Upper lobe of left lung (tissue), 4 donors: ENCODE data around the gene ALOX12.

Experiments
- POLR2AphosphoS5 ChIP-seq, 2 donors: sonication (generic); formaldehyde crosslinking; IDR thresholded peaks; one replicate each; pipeline ENCODE4 v1.5.1; 2017; ENCODE audit warnings: antibody characterized with exemption in 2 of 2
- TF ChIP-seq, protein P1 (sequence below), 6 experiments: fragments of 450-650 bp in 4 of 6; fragments of 200-600 bp in 2 of 6; sonication (generic) in 2 of 6; IDR thresholded peaks; one replicate each; pipeline ENCODE4 v1.5.1; 2016 to 2019; ENCODE audit warnings: antibody characterized with exemption in 6 of 6

DNA sequence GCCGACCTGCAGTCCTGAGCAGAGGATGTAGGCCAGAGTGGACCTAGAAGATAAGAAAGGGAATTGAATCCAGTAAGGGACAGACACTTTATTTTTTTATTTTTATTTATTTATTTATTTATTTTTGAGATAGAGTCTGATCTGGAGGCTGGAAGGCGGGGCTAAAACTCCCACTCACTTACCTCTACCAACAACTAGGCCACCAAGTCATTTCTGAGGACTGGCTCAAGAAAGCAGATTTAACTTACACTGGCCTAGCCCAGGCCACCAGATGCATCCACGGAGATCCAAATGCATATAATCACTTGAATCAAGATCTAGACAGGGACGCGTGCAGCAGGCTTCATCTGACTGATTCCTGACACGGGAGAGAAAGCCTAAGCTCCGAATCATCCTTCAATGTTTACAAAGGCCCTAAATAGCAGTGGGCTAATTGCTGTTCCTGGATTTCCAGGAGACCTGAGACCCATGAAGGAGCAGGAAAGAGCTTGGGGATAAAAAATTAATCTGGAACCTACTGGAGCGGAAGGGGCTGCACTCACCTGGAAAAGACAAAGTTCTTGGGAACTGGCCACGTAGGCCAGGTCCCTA, 1.1 kb upstream of the ALOX12 start:
- TF ChIP-seq, protein P1, sequence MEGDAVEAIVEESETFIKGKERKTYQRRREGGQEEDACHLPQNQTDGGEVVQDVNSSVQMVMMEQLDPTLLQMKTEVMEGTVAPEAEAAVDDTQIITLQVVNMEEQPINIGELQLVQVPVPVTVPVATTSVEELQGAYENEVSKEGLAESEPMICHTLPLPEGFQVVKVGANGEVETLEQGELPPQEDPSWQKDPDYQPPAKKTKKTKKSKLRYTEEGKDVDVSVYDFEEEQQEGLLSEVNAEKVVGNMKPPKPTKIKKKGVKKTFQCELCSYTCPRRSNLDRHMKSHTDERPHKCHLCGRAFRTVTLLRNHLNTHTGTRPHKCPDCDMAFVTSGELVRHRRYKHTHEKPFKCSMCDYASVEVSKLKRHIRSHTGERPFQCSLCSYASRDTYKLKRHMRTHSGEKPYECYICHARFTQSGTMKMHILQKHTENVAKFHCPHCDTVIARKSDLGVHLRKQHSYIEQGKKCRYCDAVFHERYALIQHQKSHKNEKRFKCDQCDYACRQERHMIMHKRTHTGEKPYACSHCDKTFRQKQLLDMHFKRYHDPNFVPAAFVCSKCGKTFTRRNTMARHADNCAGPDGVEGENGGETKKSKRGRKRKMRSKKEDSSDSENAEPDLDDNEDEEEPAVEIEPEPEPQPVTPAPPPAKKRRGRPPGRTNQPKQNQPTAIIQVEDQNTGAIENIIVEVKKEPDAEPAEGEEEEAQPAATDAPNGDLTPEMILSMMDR (IDR thresholded peaks at IDR 0.05): no peak
- no peak for TF ChIP-seq POLR2AphosphoS5 (IDR thresholded peaks at IDR 0.05)
